Measurements from ENCODE around the gene GALNT7. TPM values are rescaled to one million over a fixed set of nuclear protein-coding genes. Genes with fewer than 3 reads are reported as not detected.

Gene GALNT7
- total and polyA plus RNA-seq, 8 donors: 25.2 to 51.1 (median 37.4) TPM

GRCh38 chr4:173169428-173170181 lies 994 bp downstream of the GALNT7 start:
- intact Hi-C loops (cut with DNase I): no loop called here
- peak; percentile 73 for ATAC-seq
- TF ChIP-seq CTCF (IDR thresholded peaks at IDR 0.05): no peak

GRCh38 chr4:173170182-173170778 lies 1.7 kb downstream of the GALNT7 start:
- peak overlapping the region; percentile 74 to 83 for H3K4me3 ChIP-seq
- ATAC-seq (no peak), DNase-seq (no peak)
- peaks cover 7 to 51% of the 10 kb centered on the region in 2 donors for H3K4me1 ChIP-seq
- no peaks in the 10 kb centered on the region for H3K27me3 ChIP-seq
- H3K27ac ChIP-seq: peak overlapping the region; percentile 89 to 97
- intact Hi-C loops (cut with DNase I): no loop called here
- no peaks in the 10 kb centered on the region for H3K9me3 ChIP-seq
- no peaks in the 10 kb centered on the region for H3K36me3 ChIP-seq
- no peak for TF ChIP-seq CTCF (IDR thresholded peaks at IDR 0.05)

More at GRCh38 chr4:173169428-173170181, 994 bp downstream of the GALNT7 start:
- Histone ChIP-seq H3K4me1 (peaks cover 7 to 46% of the 10 kb centered on the region in 2 donors), H3K36me3 (no peaks in the 10 kb centered on the region), H3K4me3 (peak overlapping the region; percentile 74 to 83), H3K27me3 (no peaks in the 10 kb centered on the region), H3K27ac (peak overlapping the region; percentile 89 to 97), H3K9me3 (no peaks in the 10 kb centered on the region)
- DNase-seq: peak; percentile 75 to 94 (median 82)

- Histone ChIP-seq H3K4me3 (no peak overlapping the region), H3K36me3 (no peaks in the 10 kb centered on the region), H3K27ac (no peak overlapping the region), H3K4me1 (peaks cover 7 to 51% of the 10 kb centered on the region in 2 donors), H3K27me3 (no peaks in the 10 kb centered on the region), H3K9me3 (no peaks in the 10 kb centered on the region)
- intact Hi-C loops (cut with DNase I): no loop called here
- no peak for TF ChIP-seq CTCF (IDR thresholded peaks at IDR 0.05)
- no peak for DNase-seq
- no peak for ATAC-seq
Observed at GRCh38 chr4:173171098-173171497, 2.5 kb downstream of the GALNT7 start.

GRCh38 chr4:173171987-173172386 lies 3.4 kb downstream of the GALNT7 start:
- no peak overlapping the region for H3K4me3 ChIP-seq
- no peak overlapping the region for H3K27ac ChIP-seq
- peaks cover 7 to 51% of the 10 kb centered on the region in 2 donors for H3K4me1 ChIP-seq
- intact Hi-C loops (cut with DNase I): no loop called here
- no peaks in the 10 kb centered on the region for H3K9me3 ChIP-seq
- DNase-seq (peak in 1 of 4 donors; percentile 25), ATAC-seq (no peak)
- H3K36me3 ChIP-seq: no peaks in the 10 kb centered on the region
- TF ChIP-seq CTCF (IDR thresholded peaks at IDR 0.05): no peak
- no peaks in the 10 kb centered on the region for H3K27me3 ChIP-seq

GRCh38 chr4:173174184-173174583 lies 5.6 kb downstream of the GALNT7 start:
- no peak overlapping the region for H3K4me3 ChIP-seq

More at GRCh38 chr4:173174184-173174583, 5.6 kb downstream of the GALNT7 start:
- DNase-seq (no peak), ATAC-seq (no peak)
- Histone ChIP-seq H3K27ac (no peak overlapping the region), H3K27me3 (no peaks in the 10 kb centered on the region), H3K36me3 (no peaks in the 10 kb centered on the region), H3K9me3 (no peaks in the 10 kb centered on the region), H3K4me1 (peaks cover 7 to 44% of the 10 kb centered on the region in 2 donors)
- no peak for TF ChIP-seq CTCF (IDR thresholded peaks at IDR 0.05)
- intact Hi-C loops (cut with DNase I): no loop called here
